GM18508 (cell line): Measurements from ENCODE around the gene RPL36AL.

Experiments
- ATAC-seq: cut with Tn5 transposase; IDR thresholded peaks from one replicate; pipeline ENCODE4 v1.9.1; 2021; ENCODE audit warnings: moderate number of reproducible peaks; ENCODE audit not compliant: insufficient read depth, unreplicated experiment

RPL36AL gene

GRCh38 chr14:49583629-49584028 lies 36.8 kb downstream of the RPL36AL start:
- no peak for ATAC-seq

- ATAC-seq, result no peak
Measured at GRCh38 chr14:49582113-49582977, 38.1 kb downstream of the RPL36AL start.

GRCh38 chr14:49581209-49582112 lies 39.0 kb downstream of the RPL36AL start:
- ATAC-seq, result no peak

- ATAC-seq, result no peak
Measured at GRCh38 chr14:49579841-49580240, 40.6 kb downstream of the RPL36AL start.

- no peak for ATAC-seq
Measured at GRCh38 chr14:49578141-49578540, 42.3 kb downstream of the RPL36AL start.

- ATAC-seq, result no peak
Measured at GRCh38 chr14:49574038-49574437, 46.4 kb downstream of the RPL36AL start.

GRCh38 chr14:49569281-49569680 lies 51.1 kb downstream of the RPL36AL start:
- no peak for ATAC-seq
